Left hindlimb (tissue), 1 donor: ENCODE data around the gene TRIM65.

ENCODE experiments used
- DNase-seq: peaks from one replicate; pipeline ENCODE4 v3.0.0-alpha.2; 2018

The TRIM65 gene

DNA sequence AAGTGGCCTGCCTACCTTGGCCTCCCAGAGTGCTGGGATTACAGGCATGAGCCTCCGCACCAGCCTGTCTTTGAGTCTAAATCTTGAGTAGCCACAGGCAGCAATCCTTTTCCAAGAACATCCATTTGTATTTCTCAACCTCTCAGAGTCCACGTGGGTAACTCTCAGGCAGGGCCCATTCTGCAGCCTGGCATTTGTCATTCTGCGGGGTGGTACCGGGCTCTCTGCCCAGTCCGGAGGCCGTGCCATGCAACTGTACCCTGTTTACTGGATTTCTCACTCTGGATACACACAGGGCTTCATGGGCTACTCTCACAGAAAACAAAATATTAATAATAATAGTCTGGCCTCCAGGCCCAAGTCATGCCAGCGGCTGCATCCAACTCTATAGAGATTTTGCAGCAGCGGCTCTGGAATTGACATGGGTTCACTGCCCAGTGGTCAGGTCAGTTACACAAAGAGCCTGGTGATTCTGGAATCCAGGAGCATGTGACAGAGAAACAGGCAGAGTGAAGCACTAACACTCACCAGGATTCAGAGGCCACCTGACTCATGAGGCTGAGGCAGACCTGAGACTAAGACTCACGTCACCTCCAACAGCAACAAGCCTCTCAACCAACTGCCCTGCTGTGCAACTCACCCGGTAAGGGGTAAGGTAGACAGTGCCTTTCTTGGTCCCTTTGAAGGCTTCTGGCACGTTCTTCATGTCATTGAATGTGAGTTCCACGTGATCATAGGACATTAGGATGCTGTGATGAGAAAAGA lies 45.6 kb downstream of the TRIM65 start:
- no peak for DNase-seq

DNA sequence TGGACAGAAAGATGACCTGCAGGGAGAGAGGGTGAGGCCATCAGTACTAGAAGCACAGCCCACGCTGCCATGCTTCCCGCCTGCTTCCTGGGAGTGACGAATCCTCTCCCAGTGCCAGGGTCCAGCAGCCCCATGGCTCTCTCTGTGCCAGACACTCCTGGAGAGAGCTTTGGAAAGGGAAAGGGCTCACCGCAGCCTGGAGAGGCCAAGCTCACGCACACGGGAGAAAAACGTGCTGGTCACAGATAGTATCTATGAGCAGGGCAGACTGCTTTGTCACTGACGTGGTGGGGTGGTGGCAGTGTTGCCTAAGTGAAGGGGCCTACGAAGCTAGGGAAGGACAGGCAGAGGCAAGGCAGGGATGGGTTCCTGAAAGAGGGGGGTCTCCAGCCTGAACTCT lies 47.0 kb downstream of the TRIM65 start:
- DNase-seq = no peak

DNA sequence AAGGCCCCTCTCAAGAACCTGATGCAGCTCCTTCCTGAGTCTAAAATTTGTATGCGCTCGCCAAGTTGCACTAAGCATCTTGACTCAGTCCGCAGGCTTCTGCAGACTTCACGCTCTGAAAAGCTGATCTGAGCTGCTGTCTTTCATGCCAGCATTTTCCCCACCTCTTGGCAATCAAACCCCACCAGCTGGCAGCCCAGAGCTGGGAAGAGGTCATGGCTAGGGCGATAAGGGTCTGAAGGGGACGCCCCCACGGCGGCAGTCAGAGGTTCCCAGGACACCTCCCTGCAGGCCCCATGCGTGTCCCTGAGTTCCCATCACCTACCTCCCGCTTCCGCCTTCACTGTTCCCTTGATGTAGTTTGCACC lies 47.5 kb downstream of the TRIM65 start:
- DNase-seq = no peak

DNA sequence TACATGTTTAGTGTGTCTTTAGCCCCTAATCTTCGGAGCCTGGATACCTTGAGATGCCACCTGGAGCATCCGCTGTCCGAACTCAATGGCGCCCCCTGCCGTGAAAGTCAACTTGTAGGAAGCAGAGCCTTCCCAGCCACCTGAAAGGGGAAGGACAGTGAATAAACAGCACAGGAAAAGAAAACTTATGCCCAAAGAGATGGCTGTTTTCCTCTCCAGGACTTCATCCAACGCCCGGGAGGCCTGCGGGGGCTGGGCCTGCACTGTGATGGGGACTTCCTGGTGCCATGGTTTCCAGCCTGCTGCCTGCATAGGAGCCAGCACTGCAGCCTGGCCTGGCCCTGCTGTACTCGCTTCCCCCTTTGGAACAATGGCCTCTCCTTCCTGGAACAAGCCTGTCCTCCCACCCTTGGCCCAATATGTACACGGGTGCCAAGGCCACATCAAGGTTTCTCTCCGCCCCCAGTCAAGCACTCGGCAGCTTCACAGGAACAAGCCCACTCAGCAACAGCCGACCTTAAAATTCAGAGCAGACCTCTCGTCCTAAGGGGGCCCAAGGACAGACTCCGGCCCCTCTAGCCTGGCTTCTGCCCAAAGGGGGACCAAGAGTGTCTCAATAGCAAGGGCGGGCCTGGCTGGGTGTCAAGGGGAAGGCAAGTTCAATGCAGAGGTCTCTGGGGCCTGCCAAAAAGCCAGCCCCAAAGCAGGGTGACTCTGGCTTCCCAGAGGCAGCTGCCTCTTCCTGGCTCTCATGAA lies 48.0 kb downstream of the TRIM65 start:
- DNase-seq = no peak

DNA sequence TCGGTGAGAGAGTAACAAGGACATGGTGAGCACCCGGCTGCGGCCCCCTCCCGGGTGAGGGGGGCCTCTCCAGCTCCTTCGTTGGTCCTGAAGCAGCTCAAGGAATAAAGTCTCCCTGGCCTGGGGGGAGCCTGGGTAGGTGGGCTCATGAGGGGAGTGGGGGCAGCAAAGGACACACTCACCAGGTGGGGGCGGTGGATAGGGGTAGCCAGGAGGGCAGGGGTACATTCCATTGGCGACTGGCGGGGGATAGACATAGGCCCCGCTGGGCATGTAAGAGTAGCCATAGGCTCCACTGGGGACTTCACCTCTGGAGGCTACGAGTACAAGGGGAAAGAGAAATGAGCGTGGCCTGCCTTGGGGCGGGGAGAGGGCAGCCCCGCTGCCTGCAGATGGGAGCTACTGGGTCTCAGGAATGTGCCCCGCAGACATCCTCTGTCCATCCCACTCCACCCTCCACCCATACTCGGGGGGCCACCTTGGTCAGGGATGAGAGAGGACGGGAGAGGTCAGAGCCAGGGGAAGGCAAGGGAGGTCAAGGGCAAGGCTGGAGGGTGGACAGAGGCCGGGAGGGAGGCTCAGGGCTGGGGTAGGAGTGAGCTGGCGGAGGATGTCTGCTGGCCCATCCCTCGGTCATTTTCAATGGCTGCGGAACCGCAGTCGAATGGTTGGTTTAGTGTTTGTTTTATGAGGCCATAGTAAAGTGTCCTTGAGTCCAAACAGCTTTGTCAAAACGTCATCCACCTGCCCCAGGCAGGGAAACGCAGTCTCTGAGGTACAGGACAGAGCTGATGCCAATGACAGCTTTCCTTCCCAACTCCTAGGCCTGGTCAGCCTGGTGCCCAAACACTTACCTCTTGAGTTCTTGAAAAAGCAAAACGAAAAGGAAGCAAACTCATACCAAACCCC lies 48.9 kb downstream of the TRIM65 start:
- DNase-seq = no peak

DNA sequence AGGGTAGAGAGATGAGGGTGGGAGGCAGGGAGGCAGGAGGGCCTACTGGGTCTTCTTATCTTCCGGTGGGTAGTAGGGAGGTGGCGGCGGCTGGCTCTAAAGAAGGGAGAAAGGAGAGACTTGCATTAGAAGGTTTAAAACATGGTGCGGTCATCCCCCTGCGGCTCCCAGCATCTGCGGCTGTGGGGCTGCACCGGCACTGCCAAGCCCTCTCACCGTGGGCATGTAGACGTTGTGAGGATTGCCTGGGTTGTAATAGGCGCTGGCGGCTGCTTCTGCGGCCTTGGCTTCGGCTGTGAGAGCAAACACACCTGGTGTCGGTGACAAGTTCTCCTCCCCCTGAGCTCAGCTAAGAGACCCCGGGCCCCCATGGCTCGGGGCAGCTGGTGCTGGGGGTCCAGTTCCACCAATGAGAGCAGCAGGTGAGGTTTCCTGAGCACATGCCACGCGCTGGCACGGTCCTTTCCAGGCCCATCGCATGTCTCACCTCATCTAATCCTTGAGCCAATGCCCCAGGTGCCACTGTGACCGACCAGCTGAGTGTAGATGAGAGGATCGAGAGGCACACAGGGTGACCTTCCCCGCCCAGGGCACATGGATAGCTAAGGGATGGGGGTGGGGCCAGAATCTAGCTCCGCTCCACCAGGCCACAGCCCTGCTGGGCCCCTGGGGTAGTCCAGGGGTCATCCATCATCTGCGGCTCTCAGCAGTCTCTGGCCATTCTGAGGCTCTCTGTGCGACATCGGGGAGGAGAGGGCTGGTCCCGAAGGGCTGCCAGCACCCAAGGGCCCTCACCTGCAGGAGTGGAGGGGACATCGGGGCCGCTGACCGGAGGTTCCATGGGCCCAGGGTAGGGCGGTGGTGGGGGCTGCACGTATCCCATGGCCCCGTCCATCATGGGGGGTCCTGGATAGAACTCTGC lies 49.8 kb downstream of the TRIM65 start:
- DNase-seq = no peak

DNA sequence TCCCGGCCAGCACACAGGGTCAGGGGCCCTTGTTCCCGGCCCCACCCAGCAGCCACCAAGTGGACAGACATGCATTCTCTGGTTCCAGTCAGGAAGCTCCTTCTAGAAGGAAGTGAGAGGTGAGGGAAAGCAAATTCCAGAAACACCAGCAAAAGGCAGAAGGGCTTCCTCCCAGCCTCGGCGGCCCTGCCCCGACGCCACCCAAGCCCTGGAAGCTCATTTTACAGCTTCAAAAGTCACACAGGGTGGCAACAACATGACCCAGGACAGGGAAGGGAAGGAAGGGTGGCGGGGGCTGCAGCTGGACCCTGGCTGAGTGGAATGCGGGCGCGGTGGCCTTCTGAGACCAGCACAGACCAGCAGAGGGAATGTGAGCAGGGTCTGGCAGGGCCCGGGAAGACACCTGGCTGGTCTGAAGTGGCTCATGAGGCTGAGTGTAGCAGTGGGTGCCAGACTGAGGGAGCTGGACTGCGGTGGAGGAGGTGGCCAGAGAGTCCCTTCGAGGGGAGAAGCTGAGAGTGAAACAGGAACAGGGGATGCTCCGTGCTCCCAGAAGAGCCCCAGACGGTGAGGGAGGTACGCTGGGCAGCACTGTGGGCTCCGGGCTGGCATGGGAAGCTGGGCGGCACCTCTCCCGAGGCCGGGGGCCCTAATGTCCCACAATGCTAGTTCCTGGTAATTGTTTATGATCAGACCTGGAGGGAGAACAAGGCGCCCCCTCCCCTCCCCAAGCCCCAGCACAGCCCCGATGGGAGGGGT lies 50.6 kb downstream of the TRIM65 start:
- no peak for DNase-seq

DNA sequence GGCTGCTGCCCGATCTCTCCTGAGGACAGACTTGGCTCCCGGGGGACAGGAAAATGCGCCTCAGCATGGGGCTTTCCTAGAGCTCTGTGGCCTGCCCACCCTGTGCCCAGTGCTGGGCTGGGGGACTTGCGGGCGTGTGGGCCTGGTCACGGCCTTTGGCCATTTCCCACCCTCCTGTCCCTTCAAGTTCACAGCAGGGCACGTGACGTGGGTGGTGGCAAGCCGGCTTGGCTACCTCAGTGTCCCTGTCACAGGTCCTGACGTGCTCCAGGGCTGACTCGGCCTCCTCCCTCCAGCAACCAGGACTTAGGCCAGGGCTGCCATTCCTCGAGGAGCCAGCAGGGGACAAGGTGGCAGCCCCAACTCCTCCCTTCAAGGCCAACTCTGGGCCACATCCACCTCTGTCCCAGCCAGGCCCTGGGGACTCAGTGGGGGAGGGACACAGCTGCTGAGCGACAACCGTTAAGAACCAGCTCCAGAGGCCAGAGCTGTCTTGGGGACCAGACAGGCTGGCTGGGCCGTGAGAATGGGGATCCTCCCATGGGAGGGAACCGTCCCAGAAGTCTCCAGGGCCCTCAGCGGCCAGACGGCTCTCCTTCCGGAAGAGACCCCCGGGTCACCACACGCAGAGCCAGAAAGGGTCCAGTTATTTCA lies 51.6 kb downstream of the TRIM65 start:
- DNase-seq = no peak

DNA sequence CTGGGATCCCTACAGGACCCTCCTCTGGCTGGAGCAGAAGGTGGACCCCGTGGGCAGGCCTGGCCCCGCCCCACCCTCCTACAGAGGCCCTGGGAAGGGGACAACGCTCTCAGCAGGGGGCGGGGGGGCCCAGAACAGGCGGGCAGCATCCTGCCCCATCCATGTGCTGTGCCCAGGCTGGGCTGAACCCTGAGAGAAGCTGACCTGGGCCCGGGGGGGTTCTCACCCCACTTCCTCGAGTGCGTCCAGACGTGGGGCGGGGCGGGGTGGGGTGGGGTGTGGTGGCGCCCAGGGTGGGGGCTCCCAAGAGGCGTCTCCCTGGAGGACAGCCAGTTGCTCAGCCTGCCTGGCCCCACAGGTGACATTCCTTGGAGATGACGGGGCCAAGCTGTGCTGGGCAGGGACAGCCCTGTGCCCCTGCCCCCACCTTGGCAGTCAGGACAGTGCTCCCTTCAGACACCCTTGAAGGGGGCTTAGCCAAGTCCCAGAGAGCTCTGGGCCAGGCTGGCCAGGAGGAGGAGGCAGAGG lies 52.2 kb downstream of the TRIM65 start:
- DNase-seq = no peak

DNA sequence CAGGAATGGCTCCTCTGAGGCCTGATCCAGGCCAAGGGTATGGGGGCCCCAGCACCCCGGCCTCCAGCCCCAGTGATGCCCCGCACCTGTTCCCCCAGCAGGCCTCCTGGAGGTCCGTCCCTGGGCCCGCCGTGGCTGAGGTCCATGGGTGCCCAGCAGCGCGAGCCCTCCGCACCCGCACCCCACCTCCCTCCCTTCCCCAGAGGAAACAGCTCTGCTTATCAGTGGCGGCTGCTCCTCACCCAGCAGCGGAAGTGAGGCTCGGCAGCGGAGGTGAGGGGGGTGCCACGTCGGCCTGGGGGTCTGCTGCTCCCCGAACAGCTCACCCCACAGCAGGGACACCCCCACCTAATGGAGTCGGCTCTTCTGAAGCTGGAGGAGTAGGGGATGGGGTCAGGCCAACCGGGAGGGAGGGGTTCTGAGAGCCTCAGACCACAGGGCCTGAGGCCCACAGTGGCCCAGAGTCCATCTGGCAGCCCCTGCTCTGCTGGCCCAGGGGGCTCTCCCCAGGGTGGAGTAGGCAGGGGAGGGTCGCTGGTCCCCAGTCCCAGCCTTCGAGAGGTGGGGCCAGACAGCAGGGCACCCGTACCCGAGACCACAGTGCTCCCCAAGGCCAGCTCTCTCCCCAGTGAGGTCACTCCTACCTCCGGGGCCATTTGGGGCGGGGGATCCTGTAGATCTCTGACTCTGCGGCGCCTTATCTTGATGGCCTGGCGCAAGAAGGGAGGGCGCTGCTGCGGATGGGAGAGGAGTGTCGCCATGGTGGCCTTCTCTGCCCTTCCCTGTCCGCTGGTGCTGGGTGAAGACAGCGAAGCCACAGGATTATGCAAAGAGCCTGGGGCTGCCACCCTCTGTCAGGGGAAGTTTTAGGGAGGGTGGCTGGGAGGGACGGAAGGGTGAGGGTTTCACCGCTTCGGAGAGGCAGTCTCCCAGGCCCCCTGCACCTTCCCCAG lies 52.9 kb downstream of the TRIM65 start, which contains the start of gene UNC13D:
Gene UNC13D (minus strand): TSS at position 828 of the 953 bp plus-strand sequence. CDS start 67 bp downstream, at position 761.
- DNase-seq = no peak

DNA sequence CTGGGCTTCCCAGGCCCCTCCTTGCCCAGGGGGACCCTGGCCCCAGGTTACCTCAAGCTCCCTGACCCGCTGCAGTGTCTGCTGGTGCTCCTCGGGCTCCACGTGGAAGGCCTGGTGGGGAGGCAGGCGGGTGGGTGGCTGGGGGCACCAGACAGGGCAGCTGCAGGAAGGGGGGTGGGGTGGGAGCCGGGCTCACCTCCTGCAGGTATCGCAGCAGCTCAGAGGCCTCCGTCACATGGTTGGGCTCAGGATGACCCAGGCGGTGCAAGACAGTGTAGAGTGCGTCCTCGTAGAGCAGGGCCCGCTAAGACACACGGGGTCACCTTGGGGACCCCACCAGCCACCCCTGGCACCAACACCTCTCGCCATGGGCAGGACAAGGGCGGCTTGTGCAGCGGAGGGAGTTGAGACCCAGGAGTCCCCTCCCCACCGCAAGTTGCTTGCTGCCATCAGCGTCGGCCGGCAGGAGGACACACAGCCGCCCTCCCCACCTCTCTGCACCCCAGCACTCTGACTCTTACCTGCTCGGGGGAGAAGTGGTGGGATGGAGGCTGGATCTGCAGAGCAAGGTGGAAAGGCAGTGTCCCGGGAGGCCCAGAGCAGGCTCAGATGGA lies 53.7 kb downstream of the TRIM65 start:
- DNase-seq = no peak

DNA sequence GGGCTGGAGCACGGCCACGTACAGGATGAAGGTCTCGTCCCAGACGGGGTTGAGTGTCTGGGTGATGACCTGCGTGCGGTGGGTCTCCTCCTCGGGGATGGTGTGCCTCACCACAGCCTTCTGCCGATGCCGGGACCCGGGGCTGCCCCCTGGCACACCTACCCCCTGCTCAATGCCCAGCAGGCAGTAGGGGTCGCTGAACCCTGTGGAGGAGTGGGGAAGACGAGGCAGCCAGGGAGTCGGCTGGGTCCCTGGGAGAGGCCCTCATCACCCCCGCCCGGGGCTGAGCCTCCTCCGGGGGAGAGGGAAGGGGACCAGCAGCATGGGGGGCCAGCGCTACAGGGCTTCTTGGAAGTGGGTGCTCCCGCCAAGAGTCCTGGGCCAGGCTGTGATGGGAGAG lies 54.3 kb downstream of the TRIM65 start:
- no peak for DNase-seq

DNA sequence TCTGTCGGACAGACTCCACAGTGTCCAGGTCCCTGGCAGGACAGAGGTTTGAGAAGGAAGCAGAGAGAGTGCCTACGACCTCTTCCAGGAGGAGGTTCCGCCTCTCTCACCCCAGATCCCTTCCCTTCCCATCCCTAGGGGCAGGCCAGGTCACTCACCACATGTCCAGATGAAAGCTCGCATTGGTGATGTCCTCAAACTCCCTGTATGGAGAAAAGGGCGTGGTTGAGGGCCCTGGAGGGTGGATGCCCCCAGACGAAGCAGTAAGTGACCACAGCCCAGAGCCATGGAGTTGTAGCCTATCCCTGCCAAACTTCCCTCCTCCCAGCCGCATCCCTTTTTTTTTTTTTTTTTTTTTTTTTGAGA lies 56.0 kb downstream of the TRIM65 start:
- no peak for DNase-seq

DNA sequence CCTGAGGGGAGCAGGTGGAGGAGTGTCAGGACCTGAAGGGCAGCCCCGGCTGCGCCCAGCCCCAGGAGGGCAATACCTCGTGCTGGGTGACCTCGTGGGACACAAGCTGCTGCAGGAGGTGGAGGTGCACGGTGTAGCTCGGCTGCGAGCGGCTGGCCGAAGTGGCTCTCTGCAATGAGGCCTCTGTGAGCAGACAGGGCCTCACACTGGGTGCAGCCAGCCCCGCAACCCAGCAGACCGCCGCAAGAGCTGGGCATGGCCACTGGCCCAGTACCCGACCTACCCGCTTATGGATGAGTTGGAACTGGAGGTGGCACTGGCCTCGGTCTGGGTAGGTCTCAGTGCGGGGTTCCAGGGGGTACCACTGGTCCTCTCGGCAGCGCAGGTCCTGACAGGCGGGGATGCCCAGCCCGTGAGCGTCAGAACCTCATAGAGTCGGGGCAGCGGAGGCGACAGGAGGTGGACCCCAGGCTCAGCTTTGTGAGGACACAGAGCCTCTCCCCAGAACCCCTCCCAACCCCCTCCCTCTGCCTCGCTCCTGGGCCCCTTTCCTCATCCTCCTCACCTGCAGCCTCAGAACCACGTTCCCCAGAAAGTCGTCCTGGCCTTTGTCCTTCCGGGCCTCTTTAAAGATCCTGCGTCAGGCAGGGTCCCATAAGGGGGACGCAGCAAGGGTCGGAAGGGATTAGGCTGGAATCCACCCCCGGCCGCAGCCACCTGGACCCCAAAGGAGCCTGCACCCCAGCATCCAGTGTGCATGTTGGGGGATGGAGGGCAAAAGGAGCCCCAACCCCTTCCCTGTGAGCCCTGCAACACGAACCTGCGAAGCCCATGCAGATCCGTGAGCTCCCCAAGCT lies 56.6 kb downstream of the TRIM65 start:
- DNase-seq = no peak
